ENCODE measurements around the gene NSUN7. TPM values are rescaled to one million over a fixed set of nuclear protein-coding genes. Genes with fewer than 3 reads are reported as not detected.

The NSUN7 gene
- total RNA-seq, 1 donor from 2014 or later: 3.3 TPM

- TF ChIP-seq, protein P1, sequence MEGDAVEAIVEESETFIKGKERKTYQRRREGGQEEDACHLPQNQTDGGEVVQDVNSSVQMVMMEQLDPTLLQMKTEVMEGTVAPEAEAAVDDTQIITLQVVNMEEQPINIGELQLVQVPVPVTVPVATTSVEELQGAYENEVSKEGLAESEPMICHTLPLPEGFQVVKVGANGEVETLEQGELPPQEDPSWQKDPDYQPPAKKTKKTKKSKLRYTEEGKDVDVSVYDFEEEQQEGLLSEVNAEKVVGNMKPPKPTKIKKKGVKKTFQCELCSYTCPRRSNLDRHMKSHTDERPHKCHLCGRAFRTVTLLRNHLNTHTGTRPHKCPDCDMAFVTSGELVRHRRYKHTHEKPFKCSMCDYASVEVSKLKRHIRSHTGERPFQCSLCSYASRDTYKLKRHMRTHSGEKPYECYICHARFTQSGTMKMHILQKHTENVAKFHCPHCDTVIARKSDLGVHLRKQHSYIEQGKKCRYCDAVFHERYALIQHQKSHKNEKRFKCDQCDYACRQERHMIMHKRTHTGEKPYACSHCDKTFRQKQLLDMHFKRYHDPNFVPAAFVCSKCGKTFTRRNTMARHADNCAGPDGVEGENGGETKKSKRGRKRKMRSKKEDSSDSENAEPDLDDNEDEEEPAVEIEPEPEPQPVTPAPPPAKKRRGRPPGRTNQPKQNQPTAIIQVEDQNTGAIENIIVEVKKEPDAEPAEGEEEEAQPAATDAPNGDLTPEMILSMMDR (conservative IDR thresholded peaks at IDR 0.05; ENCODE audit: low read depth, low read length): no peak
- no peak for DNase-seq (ENCODE audit: low read depth)
- H3K4me3 ChIP-seq (ENCODE audit: low read depth, low read length): no peak overlapping the region
Measured at GRCh38 chr4:40837094-40837870, 87.5 kb downstream of the NSUN7 start.

DNA sequence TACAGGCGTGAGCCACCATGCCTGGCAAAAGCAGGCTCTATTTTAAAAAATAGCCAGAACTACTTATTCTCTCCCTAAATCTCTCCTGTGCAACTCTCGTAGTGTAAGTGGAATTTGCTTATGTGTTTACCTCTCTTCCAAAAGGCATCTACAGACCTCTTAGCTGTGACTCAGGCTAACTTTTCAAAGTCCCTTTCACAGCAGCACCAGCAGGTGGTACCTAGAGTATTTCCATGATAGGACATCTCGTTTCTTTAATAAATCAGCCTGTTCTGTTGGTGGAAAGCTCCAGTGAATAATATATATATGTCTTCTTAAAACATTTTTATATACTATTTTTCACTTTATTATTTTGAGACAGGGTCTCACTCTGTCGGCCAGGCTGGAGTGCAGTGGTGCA is 89.0 kb downstream of the NSUN7 start:
- TF ChIP-seq, protein P1 (conservative IDR thresholded peaks at IDR 0.05; ENCODE audit: low read depth, low read length): peak; percentile 29
- no peak overlapping the region for H3K4me3 ChIP-seq (ENCODE audit: low read depth, low read length)
- no peak for DNase-seq (ENCODE audit: low read depth)

GRCh38 chr4:40840255-40840984 is 90.7 kb downstream of the NSUN7 start:
- H3K4me3 ChIP-seq (ENCODE audit: low read depth, low read length): no peak overlapping the region
- no peak for DNase-seq (ENCODE audit: low read depth)
- TF ChIP-seq, protein P1 (conservative IDR thresholded peaks at IDR 0.05; ENCODE audit: low read depth, low read length): no peak

DNA sequence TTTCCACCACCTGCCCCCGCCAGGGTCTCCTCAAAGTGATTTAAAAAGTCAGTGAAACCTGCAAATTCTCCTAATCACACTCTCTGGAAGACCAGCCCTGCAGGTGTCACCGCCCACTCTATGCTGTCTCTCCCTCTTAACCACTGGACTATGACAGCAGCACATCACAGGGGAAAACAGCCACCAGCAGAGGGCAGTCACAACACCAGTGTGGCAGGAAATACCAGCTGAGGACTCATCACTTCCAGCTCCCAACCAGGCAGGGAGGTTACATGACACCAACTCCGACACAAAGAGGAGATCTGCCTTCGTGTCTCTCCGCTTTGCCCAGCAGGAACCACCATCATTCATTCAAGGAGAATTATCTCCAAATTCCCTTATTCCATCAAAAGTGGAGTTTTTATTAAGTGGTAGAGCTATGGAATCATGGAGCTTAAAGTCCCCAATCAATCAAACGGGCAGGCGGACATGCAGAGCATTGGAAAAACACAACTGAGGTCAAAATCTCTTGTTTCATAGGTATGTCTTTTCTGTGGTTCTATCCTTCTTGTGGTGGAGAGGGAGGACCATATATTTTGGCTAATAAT is 91.3 kb downstream of the NSUN7 start:
- H3K4me3 ChIP-seq (ENCODE audit: low read depth, low read length): no peak overlapping the region
- TF ChIP-seq, protein P1 (conservative IDR thresholded peaks at IDR 0.05; ENCODE audit: low read depth, low read length): peak; percentile 97
- peak; percentile 60 for DNase-seq (ENCODE audit: low read depth)

DNA sequence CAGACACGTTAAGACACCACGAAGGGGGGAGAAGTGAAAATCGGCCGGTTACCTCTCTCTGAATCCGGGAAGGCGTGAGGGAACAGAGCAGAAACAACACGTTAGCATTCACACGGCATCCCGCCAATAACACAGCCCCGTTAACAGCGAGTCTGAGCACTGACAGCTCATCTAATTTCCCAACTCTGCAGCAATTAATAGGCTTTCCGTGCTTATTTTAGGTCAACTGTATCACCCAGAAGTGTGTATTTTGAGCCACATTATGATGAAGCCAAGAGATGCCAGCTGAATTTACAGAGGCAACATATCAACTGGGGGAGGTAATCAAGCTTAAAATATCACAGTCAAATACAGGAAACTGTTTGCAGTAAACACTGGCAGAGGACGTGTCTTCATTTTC is 92.6 kb downstream of the NSUN7 start:
- TF ChIP-seq, protein P1 (conservative IDR thresholded peaks at IDR 0.05; ENCODE audit: low read depth, low read length): no peak
- no peak for DNase-seq (ENCODE audit: low read depth)
- no peak overlapping the region for H3K4me3 ChIP-seq (ENCODE audit: low read depth, low read length)

DNA sequence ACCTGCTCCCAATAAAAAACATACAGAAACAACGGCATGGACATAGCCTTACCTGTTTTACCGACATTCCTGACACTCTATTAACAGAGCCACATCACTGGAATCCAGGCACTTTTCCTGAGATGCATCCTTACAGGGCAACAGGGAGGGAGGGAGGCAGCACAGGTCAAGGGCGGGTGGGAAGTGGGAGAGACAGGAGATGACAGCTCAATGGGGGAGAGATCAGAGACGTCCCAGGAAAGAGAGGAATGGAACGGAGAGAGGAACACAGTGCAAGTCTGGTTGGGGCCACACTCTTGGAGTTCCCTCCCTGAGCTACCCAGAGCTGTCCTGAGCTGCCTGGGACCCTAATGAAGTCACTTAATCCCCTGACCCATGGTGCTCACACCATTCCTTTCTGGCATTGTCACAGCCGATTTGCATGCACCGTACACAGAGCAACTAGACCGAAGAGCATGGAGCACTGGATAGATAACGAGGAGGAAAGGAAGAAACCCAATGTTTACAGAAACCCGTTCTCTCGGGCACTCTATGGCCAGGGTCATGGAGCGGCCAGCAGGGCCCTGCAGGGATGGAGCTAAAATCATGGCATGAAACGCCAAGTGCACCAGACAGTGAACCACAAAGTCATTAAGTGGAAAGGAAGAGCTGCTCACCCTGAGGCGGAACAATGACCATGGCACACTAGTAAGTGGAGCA is 93.1 kb downstream of the NSUN7 start:
- DNase-seq (ENCODE audit: low read depth): no peak
- TF ChIP-seq, protein P1 (conservative IDR thresholded peaks at IDR 0.05; ENCODE audit: low read depth, low read length): no peak
- no peak overlapping the region for H3K4me3 ChIP-seq (ENCODE audit: low read depth, low read length)

Data from epithelial cell of proximal tubule (primary cell).